Ishikawa (cell line): ENCODE results near the gene CCSER1.

Experiments used
- EGR1 ChIP-seq: IDR thresholded peaks from 2 replicates; pipeline ENCODE4 v1.6.1; 2012
- EP300 ChIP-seq: IDR thresholded peaks from 2 replicates; pipeline ENCODE4 v1.6.1; 2012; ENCODE audit warnings: borderline replicate concordance
- NFIC ChIP-seq: IDR thresholded peaks from 2 replicates; pipeline ENCODE4 v1.6.1; 2012
- RAD21 ChIP-seq: IDR thresholded peaks from 2 replicates; pipeline ENCODE4 v1.6.1; 2012; ENCODE audit warnings: low read depth
- REST ChIP-seq: IDR thresholded peaks from 2 replicates; pipeline ENCODE4 v1.6.1; 2012; ENCODE audit warnings: low read depth, mild to moderate bottlenecking
- USF1 ChIP-seq: IDR thresholded peaks from 2 replicates; pipeline ENCODE4 v1.6.1; 2012

- no peak for TF ChIP-seq NFIC
- no peak for TF ChIP-seq RAD21
- TF ChIP-seq EP300: no peak
- TF ChIP-seq USF1: no peak
- TF ChIP-seq REST: no peak
- TF ChIP-seq EGR1: no peak
Measured at GRCh38 chr4:90992213-90992612, 865.0 kb downstream of the CCSER1 start.
